Ishikawa (cell line): ENCODE data around the gene RAD9A.

Experiments used
- CEBPB ChIP-seq: IDR thresholded peaks from 2 replicates; pipeline ENCODE4 v1.6.1; 2012
- EP300 ChIP-seq: IDR thresholded peaks from 2 replicates; pipeline ENCODE4 v1.6.1; 2012; ENCODE audit warnings: borderline replicate concordance
- REST ChIP-seq: IDR thresholded peaks from 2 replicates; pipeline ENCODE4 v1.6.1; 2012; ENCODE audit warnings: low read depth, mild to moderate bottlenecking
- TAF1 ChIP-seq: IDR thresholded peaks from 2 replicates; pipeline ENCODE4 v1.6.1; 2012; ENCODE audit warnings: low read depth, mild to moderate bottlenecking
- TEAD4 ChIP-seq: IDR thresholded peaks from 2 replicates; pipeline ENCODE4 v1.6.1; 2012
- USF1 ChIP-seq: IDR thresholded peaks from 2 replicates; pipeline ENCODE4 v1.6.1; 2012
- ZBTB7A ChIP-seq: IDR thresholded peaks from 2 replicates; pipeline ENCODE4 v1.6.1; 2012; ENCODE audit warnings: low read depth

GRCh38 chr11:67393990-67394389, 2.2 kb downstream of the RAD9A start:
- TF ChIP-seq REST (no peak), TEAD4 (no peak), USF1 (no peak), TAF1 (no peak), ZBTB7A (no peak), EP300 (no peak), CEBPB (no peak)
